Activated CD8-positive, alpha-beta memory T cell treated with anti-CD3 and anti-CD28 coated beads, Interleukin-2, amount 10 ng/mL, durations not matched to agents 7 days and 5 days (primary cell): ENCODE results near the gene IQGAP2. TPM values are rescaled to one million over a fixed set of nuclear protein-coding genes. Genes with fewer than 3 reads are reported as not detected.

ENCODE experiments used
- ATAC-seq: fragments of 150-1000 bp; cut with Tn5 transposase; one replicate; pipeline ENCODE4 v1.10.0; 2021; ENCODE audit warnings: moderate library complexity
- CTCF ChIA-PET: fragments of 350-600 bp; sonication (Branson Sonifier 250); formaldehyde crosslinking; loops from one replicate; lab custom pipeline; 2021; ENCODE audit warnings: antibody characterized with exemption; lab: Charles Lee
- DNase-seq: peaks from one replicate; pipeline ENCODE4 v3.0.0-alpha.2; 2020
- H3K27ac Mint-ChIP-seq: one replicate; pipeline ENCODE4 v1.8.0; 2021; ENCODE audit warnings: mild to moderate bottlenecking, mixed read lengths
- H3K27me3 Mint-ChIP-seq: one replicate; pipeline ENCODE4 v1.8.0; 2021; ENCODE audit warnings: mixed read lengths
- H3K36me3 Mint-ChIP-seq: one replicate; pipeline ENCODE4 v1.8.0; 2021; ENCODE audit warnings: mild to moderate bottlenecking, mixed read lengths
- H3K4me1 Mint-ChIP-seq: one replicate; pipeline ENCODE4 v1.8.0; 2021; ENCODE audit warnings: mixed read lengths
- H3K4me3 Mint-ChIP-seq: one replicate; pipeline ENCODE4 v1.8.0; 2021; ENCODE audit warnings: mild to moderate bottlenecking, moderate library complexity, mixed read lengths
- H3K9me3 Mint-ChIP-seq: one replicate; pipeline ENCODE4 v1.8.0; 2022; ENCODE audit warnings: low read depth, mixed read lengths
- total RNA-seq, 2 experiments: library from RNA; stranded (reverse); gene quantifications; one replicate each; pipeline ENCODE4 v1.2.3, GENCODE V29; 2021

Gene IQGAP2
- total RNA-seq, 2 experiments from 2014 or later: 70.2 to 118 TPM

- H3K36me3 Mint-ChIP-seq: peaks cover 17% of the 10 kb centered on the region
- H3K27ac Mint-ChIP-seq: no peak overlapping the region
- no peak overlapping the region for H3K4me3 Mint-ChIP-seq
- H3K4me1 Mint-ChIP-seq: peaks cover 19% of the 10 kb centered on the region
- DNase-seq (no peak), ATAC-seq (no peak)
- H3K9me3 Mint-ChIP-seq: no peaks in the 10 kb centered on the region
- CTCF ChIA-PET: interaction anchor here (1.3 kb wide), 1 partner anchor 176 kb away, joined by 3 read pairs; the partner anchor contains the start of gene IQGAP2
- no peaks in the 10 kb centered on the region for H3K27me3 Mint-ChIP-seq
These were observed 176.3 kb downstream of the IQGAP2 start for GRCh38 chr5:76579166-76579937.

- DNase-seq (no peak), ATAC-seq (no peak)
- Mint-ChIP-seq H3K27ac (no peak overlapping the region), H3K4me3 (no peak overlapping the region), H3K9me3 (no peaks in the 10 kb centered on the region), H3K27me3 (no peaks in the 10 kb centered on the region), H3K36me3 (peaks cover 23% of the 10 kb centered on the region), H3K4me1 (peaks cover 19% of the 10 kb centered on the region)
- CTCF ChIA-PET: interaction anchor here (0.9 to 3.7 kb wide), 5 partner anchors 14 to 406 kb away, joined by 3 to 45 read pairs (median 3); partner anchors contain the start of gene IQGAP2
These were observed 177.9 kb downstream of the IQGAP2 start for GRCh38 chr5:76580981-76581380.

GRCh38 chr5:76582230-76583162 lies 179.4 kb downstream of the IQGAP2 start:
- Mint-ChIP-seq H3K9me3 (no peaks in the 10 kb centered on the region), H3K4me1 (peaks cover 17% of the 10 kb centered on the region), H3K27me3 (no peaks in the 10 kb centered on the region), H3K27ac (no peak overlapping the region), H3K36me3 (peaks cover 17% of the 10 kb centered on the region), H3K4me3 (no peak overlapping the region)
- peak; percentile 45 for ATAC-seq
- no peak for DNase-seq
- CTCF ChIA-PET: interaction anchor here (0.8 to 3.7 kb wide), 20 partner anchors 9 to 406 kb away, joined by 3 to 45 read pairs (median 4); partner anchors contain the start of gene IQGAP2

- CTCF ChIA-PET: interaction anchor here (0.7 to 3.7 kb wide), 22 partner anchors 9 to 407 kb away, joined by 3 to 45 read pairs (median 3); partner anchors contain the start of gene IQGAP2
- Mint-ChIP-seq H3K4me3 (no peak overlapping the region), H3K27me3 (no peaks in the 10 kb centered on the region), H3K4me1 (peaks cover 15% of the 10 kb centered on the region), H3K36me3 (peaks cover 15% of the 10 kb centered on the region), H3K27ac (no peak overlapping the region), H3K9me3 (no peaks in the 10 kb centered on the region)
- DNase-seq: no peak
- no peak for ATAC-seq
These were observed 180.3 kb downstream of the IQGAP2 start for GRCh38 chr5:76583163-76584047.

GRCh38 chr5:76585783-76586217 lies 182.7 kb downstream of the IQGAP2 start:
- CTCF ChIA-PET: interaction anchor here (1.2 kb wide), 1 partner anchor 16 kb away, joined by 3 read pairs; no protein-coding TSS in a partner anchor

GRCh38 chr5:76586531-76586930 lies 183.4 kb downstream of the IQGAP2 start:
- Mint-ChIP-seq H3K9me3 (no peaks in the 10 kb centered on the region), H3K4me1 (peaks cover 23% of the 10 kb centered on the region), H3K27ac (no peak overlapping the region), H3K27me3 (no peaks in the 10 kb centered on the region), H3K4me3 (no peak overlapping the region), H3K36me3 (peaks cover 30% of the 10 kb centered on the region)
- CTCF ChIA-PET: interaction anchor here (1.0 to 1.6 kb wide), 2 partner anchors 14 to 188 kb away, joined by 3 to 5 read pairs; no protein-coding TSS in a partner anchor
- DNase-seq: no peak
- no peak for ATAC-seq

More at GRCh38 chr5:76585783-76586217, 182.7 kb downstream of the IQGAP2 start:
- ATAC-seq (no peak), DNase-seq (no peak)
- H3K4me3 Mint-ChIP-seq: no peak overlapping the region
- H3K4me1 Mint-ChIP-seq: peaks cover 25% of the 10 kb centered on the region
- no peaks in the 10 kb centered on the region for H3K27me3 Mint-ChIP-seq
- no peaks in the 10 kb centered on the region for H3K9me3 Mint-ChIP-seq
- no peak overlapping the region for H3K27ac Mint-ChIP-seq
- peaks cover 24% of the 10 kb centered on the region for H3K36me3 Mint-ChIP-seq

GRCh38 chr5:76590027-76590426 lies 186.9 kb downstream of the IQGAP2 start:
- ATAC-seq: peak; percentile 55
- DNase-seq: no peak
- peaks cover 53% of the 10 kb centered on the region for H3K36me3 Mint-ChIP-seq
- H3K27ac Mint-ChIP-seq: no peak overlapping the region
- CTCF ChIA-PET: interaction anchor here (0.9 kb wide), 1 partner anchor 184 kb away, joined by 3 read pairs; no protein-coding TSS in a partner anchor
- peaks cover 16% of the 10 kb centered on the region for H3K4me1 Mint-ChIP-seq
- H3K27me3 Mint-ChIP-seq: no peaks in the 10 kb centered on the region
- no peaks in the 10 kb centered on the region for H3K9me3 Mint-ChIP-seq
- H3K4me3 Mint-ChIP-seq: no peak overlapping the region

- CTCF ChIA-PET: interaction anchor here (0.7 to 1.1 kb wide), 2 partner anchors 9 to 52 kb away, joined by 3 read pairs; no protein-coding TSS in a partner anchor
- Mint-ChIP-seq H3K36me3 (peaks cover 56% of the 10 kb centered on the region), H3K4me1 (peaks cover 25% of the 10 kb centered on the region), H3K9me3 (no peaks in the 10 kb centered on the region), H3K4me3 (no peak overlapping the region), H3K27ac (no peak overlapping the region), H3K27me3 (no peaks in the 10 kb centered on the region)
- DNase-seq (no peak), ATAC-seq (no peak)
These were observed 188.3 kb downstream of the IQGAP2 start for GRCh38 chr5:76591366-76591765.

GRCh38 chr5:76592692-76593091 lies 189.6 kb downstream of the IQGAP2 start:
- H3K27me3 Mint-ChIP-seq: no peaks in the 10 kb centered on the region
- ATAC-seq: no peak

GRCh38 chr5:76594107-76594506 lies 191.0 kb downstream of the IQGAP2 start:
- CTCF ChIA-PET: no interaction called here
- H3K27me3 Mint-ChIP-seq: no peaks in the 10 kb centered on the region
- DNase-seq: no peak
- no peak for ATAC-seq
- peaks cover 71% of the 10 kb centered on the region for H3K36me3 Mint-ChIP-seq
- H3K27ac Mint-ChIP-seq: no peak overlapping the region
- peaks cover 26% of the 10 kb centered on the region for H3K4me1 Mint-ChIP-seq
- no peaks in the 10 kb centered on the region for H3K9me3 Mint-ChIP-seq
- no peak overlapping the region for H3K4me3 Mint-ChIP-seq

More at GRCh38 chr5:76592692-76593091, 189.6 kb downstream of the IQGAP2 start:
- peaks cover 28% of the 10 kb centered on the region for H3K4me1 Mint-ChIP-seq
- no peaks in the 10 kb centered on the region for H3K9me3 Mint-ChIP-seq
- CTCF ChIA-PET: no interaction called here
- H3K27ac Mint-ChIP-seq: no peak overlapping the region
- H3K36me3 Mint-ChIP-seq: peaks cover 68% of the 10 kb centered on the region
- no peak for DNase-seq
- H3K4me3 Mint-ChIP-seq: no peak overlapping the region

GRCh38 chr5:76595755-76596481 lies 192.8 kb downstream of the IQGAP2 start:
- ATAC-seq (no peak), DNase-seq (no peak)
- Mint-ChIP-seq H3K36me3 (peaks cover 63% of the 10 kb centered on the region), H3K4me3 (no peak overlapping the region), H3K9me3 (no peaks in the 10 kb centered on the region), H3K27ac (peak overlapping the region; percentile 64), H3K27me3 (no peaks in the 10 kb centered on the region), H3K4me1 (peaks cover 16% of the 10 kb centered on the region)
- CTCF ChIA-PET: interaction anchor here (1.3 to 1.7 kb wide), 3 partner anchors 15 to 192 kb away, joined by 3 to 10 read pairs (median 3); partner anchors contain the start of gene IQGAP2
